Left ventricle myocardium inferior (tissue), 1 donor: ENCODE results near the gene TNN. TPM values are rescaled to one million over a fixed set of nuclear protein-coding genes. Genes with fewer than 3 reads are reported as not detected.

Source experiments
- DNase-seq: peaks from one replicate; pipeline ENCODE4 v3.0.0-alpha.2; 2020
- H3K27ac ChIP-seq: fragments of 200-600 bp; replicated peaks from 2 replicates; pipeline ENCODE4 v1.8.0; 2021
- H3K27me3 ChIP-seq: fragments of 200-600 bp; 2 replicates; pipeline ENCODE4 v1.8.0; 2021; ENCODE audit warnings: low read depth
- H3K36me3 ChIP-seq: fragments of 200-600 bp; 2 replicates; pipeline ENCODE4 v1.8.0; 2021
- H3K4me1 ChIP-seq: fragments of 200-600 bp; 2 replicates; pipeline ENCODE4 v1.8.0; 2021
- H3K4me3 ChIP-seq: fragments of 200-600 bp; 2 replicates; pipeline ENCODE4 v1.8.0; 2021; ENCODE audit warnings: mild to moderate bottlenecking, moderate library complexity
- H3K9me3 ChIP-seq: fragments of 200-600 bp; replicated peaks from 2 replicates; pipeline ENCODE4 v1.8.0; 2021
- intact Hi-C: fragments of 100-400 bp; cut with micrococcal nuclease; formaldehyde crosslinking; loops from one replicate; pipeline ENCODE4 v1.11.0; 2022
- total RNA-seq: library from RNA; stranded (reverse); fragmentation: NEBNext Ultra II Directional; extraction: Animal tissue kit (Norgen Biotek cat#: 25700); gene quantifications from one replicate; pipeline ENCODE4 v1.2.1, GENCODE V29; 2021
- TF ChIP-seq, protein P1 (sequence below): fragments of 200-600 bp; IDR thresholded peaks from 2 replicates; pipeline ENCODE4 v1.8.0; 2021; ENCODE audit warnings: antibody characterized with exemption, mild to moderate bottlenecking, borderline replicate concordance
- donor health status: DM: no; HTN: yes; CAD: no; lungs with severe emphysema.

Gene TNN
- total RNA-seq, 1 donor from 2014 or later: not detected

DNA sequence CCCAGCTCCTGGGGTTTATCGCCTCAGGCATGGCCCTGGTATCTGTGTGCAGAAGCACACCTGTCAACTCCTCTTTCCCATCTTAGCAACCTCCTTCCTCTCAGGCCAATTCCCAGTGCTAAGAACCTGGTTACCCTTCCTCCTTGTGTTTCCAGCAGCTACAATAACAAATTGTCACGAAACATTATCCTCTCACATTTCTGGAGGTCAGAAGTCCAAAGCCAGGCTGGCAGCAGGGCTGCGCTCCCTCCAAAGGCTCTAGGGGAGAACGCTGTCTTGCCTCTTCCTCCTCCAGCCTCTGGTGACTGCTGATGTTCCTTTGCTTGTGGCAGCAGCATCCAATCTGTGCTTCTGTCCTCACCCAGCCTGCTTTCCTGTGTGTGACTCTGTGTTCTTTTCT lies 33.7 kb upstream of the TNN start:
- TF ChIP-seq, protein P1, sequence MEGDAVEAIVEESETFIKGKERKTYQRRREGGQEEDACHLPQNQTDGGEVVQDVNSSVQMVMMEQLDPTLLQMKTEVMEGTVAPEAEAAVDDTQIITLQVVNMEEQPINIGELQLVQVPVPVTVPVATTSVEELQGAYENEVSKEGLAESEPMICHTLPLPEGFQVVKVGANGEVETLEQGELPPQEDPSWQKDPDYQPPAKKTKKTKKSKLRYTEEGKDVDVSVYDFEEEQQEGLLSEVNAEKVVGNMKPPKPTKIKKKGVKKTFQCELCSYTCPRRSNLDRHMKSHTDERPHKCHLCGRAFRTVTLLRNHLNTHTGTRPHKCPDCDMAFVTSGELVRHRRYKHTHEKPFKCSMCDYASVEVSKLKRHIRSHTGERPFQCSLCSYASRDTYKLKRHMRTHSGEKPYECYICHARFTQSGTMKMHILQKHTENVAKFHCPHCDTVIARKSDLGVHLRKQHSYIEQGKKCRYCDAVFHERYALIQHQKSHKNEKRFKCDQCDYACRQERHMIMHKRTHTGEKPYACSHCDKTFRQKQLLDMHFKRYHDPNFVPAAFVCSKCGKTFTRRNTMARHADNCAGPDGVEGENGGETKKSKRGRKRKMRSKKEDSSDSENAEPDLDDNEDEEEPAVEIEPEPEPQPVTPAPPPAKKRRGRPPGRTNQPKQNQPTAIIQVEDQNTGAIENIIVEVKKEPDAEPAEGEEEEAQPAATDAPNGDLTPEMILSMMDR: no peak
- no peak overlapping the region for H3K27ac ChIP-seq
- no peaks in the 10 kb centered on the region for H3K4me1 ChIP-seq
- no peak overlapping the region for H3K4me3 ChIP-seq
- H3K36me3 ChIP-seq: no peaks in the 10 kb centered on the region
- no peaks in the 10 kb centered on the region for H3K9me3 ChIP-seq
- H3K27me3 ChIP-seq: no peaks in the 10 kb centered on the region
- intact Hi-C loops: no loop called here
- no peak for DNase-seq

- TF ChIP-seq, protein P1: no peak
- no peak for DNase-seq
- no peak overlapping the region for H3K4me3 ChIP-seq
- no peaks in the 10 kb centered on the region for H3K27me3 ChIP-seq
- intact Hi-C loops: loop anchor here (5.0 kb wide), 1 partner anchor 88 kb away; no protein-coding TSS in a partner anchor
- no peaks in the 10 kb centered on the region for H3K4me1 ChIP-seq
- no peaks in the 10 kb centered on the region for H3K36me3 ChIP-seq
- H3K9me3 ChIP-seq: no peaks in the 10 kb centered on the region
- no peak overlapping the region for H3K27ac ChIP-seq
These were observed 32.9 kb upstream of the TNN start for GRCh38 chr1:175034775-175035174.

GRCh38 chr1:175035865-175036264 lies 31.8 kb upstream of the TNN start:
- no peak for DNase-seq
- intact Hi-C loops: loop anchor here (5.0 kb wide), 1 partner anchor 86 kb away; no protein-coding TSS in a partner anchor
- no peaks in the 10 kb centered on the region for H3K36me3 ChIP-seq
- no peaks in the 10 kb centered on the region for H3K27me3 ChIP-seq
- no peak overlapping the region for H3K27ac ChIP-seq
- TF ChIP-seq, protein P1: no peak
- H3K4me1 ChIP-seq: no peaks in the 10 kb centered on the region
- H3K9me3 ChIP-seq: no peaks in the 10 kb centered on the region
- no peak overlapping the region for H3K4me3 ChIP-seq

GRCh38 chr1:175036476-175036875 lies 31.2 kb upstream of the TNN start:
- no peaks in the 10 kb centered on the region for H3K9me3 ChIP-seq
- H3K27ac ChIP-seq: no peak overlapping the region
- intact Hi-C loops: loop anchor here (5.0 kb wide), 1 partner anchor 86 kb away; no protein-coding TSS in a partner anchor
- H3K4me1 ChIP-seq: no peaks in the 10 kb centered on the region
- no peaks in the 10 kb centered on the region for H3K27me3 ChIP-seq
- no peak overlapping the region for H3K4me3 ChIP-seq
- no peaks in the 10 kb centered on the region for H3K36me3 ChIP-seq
- TF ChIP-seq, protein P1: no peak
- DNase-seq: no peak

- Histone ChIP-seq H3K4me3 (no peak overlapping the region), H3K27ac (no peak overlapping the region), H3K4me1 (no peaks in the 10 kb centered on the region), H3K36me3 (no peaks in the 10 kb centered on the region), H3K27me3 (no peaks in the 10 kb centered on the region), H3K9me3 (no peaks in the 10 kb centered on the region)
- DNase-seq: no peak
- TF ChIP-seq, protein P1: no peak
- intact Hi-C loops: loop anchor here (5.0 kb wide), 1 partner anchor 85 kb away; no protein-coding TSS in a partner anchor
These were observed 30.2 kb upstream of the TNN start for GRCh38 chr1:175037416-175037815.
